ENCODE data around the gene SP9.

The SP9 gene

GRCh38 chr2:174334781-174335251, at the start of gene SP9:
Gene SP9 (plus strand): TSS chr2:174334954. CDS start chr2:174335093, 139 bp downstream.
- DNase-seq: no peak

DNA sequence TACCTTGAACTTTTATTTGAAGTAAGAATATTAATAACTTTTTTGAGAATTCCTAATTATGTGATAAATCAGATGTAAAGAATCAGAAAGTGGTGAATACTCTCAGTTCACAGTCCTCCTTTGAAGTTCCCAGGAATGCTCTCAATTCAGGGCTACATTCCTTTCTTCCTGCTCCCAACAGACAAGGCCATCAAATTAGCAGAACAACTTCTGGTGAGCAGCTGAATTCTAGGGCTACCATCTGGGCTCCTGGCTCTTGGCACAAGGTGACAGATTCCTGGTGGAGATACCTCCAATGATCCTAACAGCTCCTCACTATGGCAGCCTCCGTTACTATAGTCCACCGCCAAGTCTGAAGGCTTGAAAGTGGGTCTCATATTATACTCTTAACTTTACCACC, 48.6 kb upstream of the SP9 start:
- no peak for DNase-seq

GRCh38 chr2:174292908-174293307, 41.8 kb upstream of the SP9 start:
- no peak for DNase-seq

DNA sequence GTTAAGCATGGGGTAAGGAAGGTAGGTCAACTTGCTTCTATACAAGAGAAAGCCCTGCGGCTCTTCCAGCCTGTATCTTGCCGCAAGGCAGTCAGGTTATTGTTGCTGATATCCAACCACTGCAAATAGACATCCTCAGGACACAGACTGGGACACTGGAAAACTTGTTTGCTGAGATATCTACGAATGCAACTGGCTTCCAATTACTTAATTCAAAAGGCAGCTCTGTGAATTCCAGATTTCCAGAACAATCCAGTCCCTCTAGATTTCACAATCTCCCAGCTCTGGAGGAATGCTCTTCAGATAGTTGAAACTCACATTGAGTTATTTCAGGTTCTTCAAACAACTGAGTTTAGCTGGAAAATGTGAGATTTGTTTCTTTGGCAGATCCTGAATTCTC, 34.6 kb upstream of the SP9 start:
- DNase-seq: no peak

- DNase-seq: no peak
These were observed 22.0 kb upstream of the SP9 start for GRCh38 chr2:174312581-174313234.

DNA sequence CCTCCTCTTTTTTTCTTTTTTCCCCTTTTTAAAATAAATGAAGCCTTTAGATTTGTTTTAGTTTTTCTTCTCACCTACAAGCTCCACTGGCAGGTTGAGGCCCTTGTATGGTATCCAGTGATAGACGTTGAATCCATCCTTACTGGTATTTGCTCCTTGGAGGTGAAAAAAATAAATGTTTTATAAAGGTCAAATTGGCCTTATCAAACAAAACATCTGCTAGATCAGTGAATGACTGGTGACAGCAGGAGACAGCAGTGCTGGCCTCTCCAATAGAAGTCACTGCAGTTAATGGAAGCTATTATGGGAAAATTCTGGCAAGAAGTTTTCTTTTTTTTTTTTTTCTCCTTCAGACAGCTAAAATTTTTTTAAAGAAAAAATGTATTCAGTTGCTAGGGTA, 12.6 kb upstream of the SP9 start:
- DNase-seq: no peak

DNA sequence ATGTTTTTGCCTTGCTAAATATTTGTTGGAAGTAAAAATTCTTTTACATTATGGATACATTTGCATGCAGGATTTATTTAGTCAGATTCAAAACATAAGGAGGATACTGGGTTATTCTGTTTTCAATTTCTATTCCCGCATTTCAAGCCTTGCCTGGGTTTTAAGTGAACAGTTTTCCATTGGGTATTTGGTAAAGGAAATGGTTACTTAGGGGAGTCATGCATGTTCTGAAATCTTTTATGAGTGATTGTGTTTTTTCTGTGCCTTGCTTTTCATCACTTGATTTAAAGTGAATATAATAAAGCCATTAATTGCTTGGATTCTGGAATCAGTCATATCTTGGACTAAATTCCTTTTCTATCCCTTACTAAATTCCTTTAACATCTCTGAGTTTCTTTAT, 12.0 kb upstream of the SP9 start:
- no peak for DNase-seq

GRCh38 chr2:174324530-174324929, 10.2 kb upstream of the SP9 start:
- DNase-seq: no peak

DNA sequence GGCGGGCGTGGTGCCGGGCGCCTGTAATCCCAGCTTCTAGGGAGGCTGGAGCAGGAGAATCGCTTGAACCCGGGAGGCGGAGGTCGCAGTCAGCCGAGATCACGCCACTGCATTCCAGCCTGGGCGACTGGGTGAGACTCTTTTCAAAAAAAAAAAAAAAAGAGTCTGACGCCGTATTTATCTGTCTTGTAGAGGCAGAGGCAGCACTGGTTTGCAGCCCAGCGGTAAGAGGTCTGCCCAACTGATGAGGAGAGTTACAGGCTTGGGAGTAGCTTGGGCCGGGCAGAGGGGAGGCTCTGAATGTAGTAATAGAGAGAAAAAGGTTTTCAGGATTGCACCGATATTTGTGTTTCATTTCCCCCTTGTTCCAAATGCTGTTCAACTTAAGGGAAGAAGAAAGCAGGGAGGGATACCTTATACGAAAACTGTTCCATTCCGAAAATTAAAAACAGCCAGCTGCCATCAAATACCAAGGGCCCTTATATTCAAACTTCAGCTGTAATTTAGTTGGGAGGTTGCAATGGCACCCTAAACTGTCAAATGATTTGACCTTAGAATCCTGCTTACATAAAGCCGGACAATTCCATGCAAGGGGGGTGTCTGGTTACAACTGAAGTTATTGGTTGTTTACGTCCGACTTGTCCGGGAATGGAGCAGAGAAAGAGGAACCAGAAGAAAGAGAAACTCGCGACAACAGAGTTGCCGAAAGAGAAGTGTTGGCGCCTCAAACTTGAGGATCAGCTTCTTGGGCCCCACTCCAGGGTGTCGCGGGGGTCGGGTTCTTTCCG, 9.2 kb upstream of the SP9 start:
- DNase-seq: no peak

DNA sequence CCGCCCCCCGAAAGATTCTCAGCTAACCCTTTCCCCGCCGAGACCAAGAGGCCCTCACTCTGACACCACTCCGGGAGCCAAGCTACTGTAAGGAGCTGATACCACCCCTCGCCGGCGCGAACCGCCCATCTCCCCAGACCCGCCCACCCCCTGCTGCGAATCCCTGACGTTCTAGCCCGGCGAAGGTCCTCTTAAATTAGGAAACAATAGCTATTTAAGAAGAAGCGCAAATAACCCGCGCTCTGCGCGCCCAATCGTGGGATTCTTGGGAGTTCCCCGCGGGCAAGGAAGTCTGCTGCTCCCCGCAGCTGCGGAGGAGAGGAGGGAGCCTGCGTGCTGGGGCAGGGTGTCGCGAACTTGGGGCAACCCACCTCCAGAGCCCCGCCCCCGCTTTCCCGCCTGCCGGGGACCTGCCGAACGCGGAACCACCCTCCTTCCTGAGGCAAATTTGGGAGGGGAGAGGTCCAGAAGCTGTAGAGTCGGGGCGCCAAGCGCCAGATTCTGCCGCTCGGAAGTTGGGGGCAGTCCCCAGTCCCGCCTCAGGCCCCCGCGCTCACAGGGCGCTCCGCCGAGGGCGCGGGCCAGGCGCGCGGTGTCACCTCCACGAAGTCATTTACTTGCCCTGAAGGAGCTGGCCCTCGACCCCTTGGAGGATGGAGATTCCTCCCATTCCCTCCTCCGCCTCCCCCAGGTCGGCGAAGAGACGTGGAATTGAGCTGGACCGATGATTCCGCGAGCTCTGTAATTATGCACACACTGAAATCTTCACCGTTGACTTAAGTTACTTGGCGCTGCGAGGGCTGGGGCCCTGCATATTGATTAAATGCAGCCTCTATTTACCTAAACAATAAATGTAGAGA, 8.4 kb upstream of the SP9 start:
- DNase-seq: no peak

DNA sequence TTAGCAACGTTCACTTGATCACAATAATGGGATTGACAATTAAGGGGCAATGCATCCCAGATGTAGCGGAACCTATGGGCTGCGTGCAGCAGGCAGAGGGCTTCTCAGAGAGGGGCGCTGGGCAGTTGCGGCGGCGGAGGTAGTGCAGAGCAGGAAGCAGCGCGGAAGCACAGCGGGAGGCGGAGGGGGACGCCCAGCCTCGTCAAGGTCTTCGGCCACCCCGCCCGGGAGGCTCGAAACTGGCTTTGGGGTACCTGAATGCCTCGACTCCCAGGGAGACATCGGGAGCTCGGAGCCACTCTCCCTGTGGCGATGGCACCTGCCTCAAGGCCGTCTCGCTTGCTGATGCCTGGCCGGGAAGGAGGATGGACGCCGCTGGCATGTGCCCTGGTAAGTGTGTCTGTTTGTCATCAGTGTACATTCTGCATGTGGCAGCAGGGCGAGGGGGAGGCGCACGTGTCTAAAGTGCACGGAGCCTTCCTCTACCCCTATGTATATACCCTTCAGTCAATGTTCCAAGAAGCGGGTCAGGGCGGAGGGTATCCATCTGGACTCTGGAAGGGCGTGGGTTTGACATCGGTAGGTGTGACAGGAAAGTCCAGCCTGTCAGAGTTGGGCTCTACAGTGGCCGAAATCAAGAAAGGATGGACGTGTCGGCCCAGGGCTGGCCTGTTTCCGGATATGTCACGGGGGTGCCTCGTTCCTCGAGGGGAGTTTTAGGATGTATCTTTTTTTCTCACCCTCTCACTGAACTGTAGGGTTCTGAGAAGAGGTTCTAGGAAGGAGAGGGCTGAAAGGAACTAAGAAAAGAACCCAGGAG, 7.5 kb upstream of the SP9 start:
- DNase-seq: no peak

DNA sequence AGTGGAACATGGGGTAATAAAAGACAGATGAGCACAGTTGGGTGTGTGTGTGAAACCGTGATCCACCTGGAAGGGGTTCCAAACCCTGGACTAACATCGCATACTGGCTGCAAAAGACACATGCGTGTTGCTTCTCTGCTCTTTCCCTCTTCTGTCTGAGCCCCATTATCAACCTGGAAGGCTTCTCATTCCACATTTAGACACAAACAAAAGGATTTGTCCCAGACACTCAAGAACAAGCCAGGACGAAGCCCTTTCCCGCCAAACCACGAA, 7.0 kb upstream of the SP9 start:
- DNase-seq: no peak

DNA sequence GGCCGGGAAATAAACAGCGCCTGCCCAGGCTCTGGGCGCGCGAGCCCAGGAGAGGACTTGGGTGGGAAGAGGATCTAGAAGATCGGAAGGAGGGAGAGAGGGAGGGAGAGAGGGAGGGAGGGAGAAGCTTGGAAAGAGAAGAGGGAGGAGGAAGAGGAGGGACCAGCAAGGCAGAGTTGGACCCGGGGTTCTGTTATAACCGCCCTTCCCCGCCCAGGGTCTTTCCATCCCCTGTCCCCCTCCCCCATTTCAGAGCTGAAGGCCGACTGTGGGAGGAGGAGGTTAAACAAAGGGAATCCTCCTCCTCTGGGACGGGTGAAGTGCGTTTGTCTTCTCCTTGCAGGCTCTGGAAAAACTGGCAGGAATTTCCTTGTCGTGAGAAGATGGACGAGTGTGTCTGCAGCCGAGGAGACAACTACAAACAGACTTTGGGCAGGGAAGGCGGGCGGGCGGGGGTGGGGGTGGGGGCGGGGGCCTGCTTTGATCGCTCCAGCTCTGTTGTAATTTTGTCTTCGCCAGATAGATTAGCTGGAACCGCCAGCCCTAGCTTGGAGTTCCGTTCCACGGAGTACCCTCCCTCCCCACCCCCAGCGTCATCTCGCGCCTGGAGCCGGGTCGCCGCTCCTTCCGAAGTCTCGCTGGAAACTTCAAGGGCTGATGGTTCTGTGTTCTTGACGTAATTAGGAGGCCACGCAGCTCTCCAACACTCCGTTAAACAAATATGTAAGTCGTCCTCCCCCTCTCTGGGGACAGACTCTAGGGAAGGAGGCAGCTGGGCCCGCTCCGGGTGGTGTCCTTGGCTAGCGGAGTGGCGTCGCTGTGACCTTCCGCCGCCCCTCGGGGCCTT, 6.4 kb upstream of the SP9 start:
- no peak for DNase-seq

- DNase-seq: no peak
These were observed 5.6 kb upstream of the SP9 start for GRCh38 chr2:174328961-174329715.

DNA sequence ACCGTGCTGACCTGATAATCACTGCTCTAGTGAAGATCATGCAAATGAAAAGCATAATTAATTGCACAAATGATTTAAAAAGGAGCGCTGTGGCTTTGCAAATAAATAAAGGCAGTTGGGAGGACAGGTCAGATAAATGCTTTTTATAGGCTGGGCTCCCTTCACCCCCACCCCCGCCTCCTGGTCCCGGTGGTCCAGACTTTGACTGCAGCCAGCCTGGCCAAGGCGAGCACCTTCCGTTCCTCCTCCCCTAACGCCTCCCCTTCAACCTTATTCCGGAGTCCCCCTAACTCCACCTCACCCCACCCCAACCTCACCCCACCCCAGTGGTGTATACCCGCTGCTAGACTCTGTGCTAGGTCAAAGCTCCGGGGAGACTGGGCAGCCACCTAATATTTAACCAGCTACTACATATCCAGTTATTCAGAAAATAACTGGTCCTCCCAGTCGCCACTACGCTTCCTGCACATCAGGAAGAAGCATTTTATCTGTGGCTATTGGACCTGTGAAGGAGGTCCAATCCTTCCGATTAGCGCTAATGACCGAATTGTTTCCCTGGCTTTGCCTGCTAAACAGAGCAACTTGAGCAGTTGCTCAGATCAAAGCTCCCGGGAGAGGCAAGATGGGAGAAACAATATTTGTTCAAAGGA, 3.7 kb upstream of the SP9 start:
- no peak for DNase-seq

GRCh38 chr2:174331595-174332216, 3.0 kb upstream of the SP9 start:
- DNase-seq: no peak

DNA sequence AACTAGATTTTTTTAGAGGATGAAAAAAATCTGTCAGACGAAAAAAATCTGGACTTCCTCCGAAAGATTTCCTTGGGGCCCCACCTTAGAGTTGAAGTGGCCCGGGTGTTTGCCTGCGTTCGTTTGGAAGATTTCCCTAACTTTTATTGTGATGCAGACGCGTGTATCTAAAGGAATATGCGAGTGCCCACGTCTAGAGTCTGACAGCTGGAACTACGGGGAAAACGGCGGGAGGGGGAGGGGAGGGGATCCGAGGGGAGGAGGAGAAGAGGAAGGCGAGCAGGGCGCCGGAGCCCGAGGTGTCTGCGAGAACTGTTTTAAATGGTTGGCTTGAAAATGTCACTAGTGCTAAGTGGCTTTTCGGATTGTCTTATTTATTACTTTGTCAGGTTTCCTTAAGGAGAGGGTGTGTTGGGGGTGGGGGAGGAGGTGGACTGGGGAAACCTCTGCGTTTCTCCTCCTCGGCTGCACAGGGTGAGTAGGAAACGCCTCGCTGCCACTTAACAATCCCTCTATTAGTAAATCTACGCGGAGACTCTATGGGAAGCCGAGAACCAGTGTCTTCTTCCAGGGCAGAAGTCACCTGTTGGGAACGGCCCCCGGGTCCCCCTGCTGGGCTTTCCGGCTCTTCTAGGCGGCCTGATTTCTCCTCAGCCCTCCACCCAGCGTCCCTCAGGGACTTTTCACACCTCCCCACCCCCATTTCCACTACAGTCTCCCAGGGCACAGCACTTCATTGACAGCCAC, 2.4 kb upstream of the SP9 start:
- no peak for DNase-seq

DNA sequence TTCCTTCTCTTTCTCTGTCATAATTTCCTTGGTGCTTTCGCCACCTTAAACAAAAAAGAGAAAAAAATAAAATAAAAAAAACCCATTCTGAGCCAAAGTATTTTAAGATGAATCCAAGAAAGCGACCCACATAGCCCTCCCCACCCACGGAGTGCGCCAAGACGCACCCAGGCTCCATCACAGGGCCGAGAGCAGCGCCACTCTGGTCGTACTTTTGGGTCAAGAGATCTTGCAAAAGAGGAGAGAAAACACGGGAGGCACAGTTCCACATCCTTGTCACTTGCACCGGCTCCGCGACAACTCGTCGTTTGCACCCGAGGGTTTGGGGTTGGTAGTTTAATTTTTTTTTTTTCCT, 1.8 kb upstream of the SP9 start:
- DNase-seq: no peak
